NCI-H82 (cell line): ENCODE measurements around the gene NCL.

Experiments
- DNase-seq: peaks from one replicate; lab custom pipeline; 2025; lab: John Stamatoyannopoulos, UW

The NCL gene, protein sequence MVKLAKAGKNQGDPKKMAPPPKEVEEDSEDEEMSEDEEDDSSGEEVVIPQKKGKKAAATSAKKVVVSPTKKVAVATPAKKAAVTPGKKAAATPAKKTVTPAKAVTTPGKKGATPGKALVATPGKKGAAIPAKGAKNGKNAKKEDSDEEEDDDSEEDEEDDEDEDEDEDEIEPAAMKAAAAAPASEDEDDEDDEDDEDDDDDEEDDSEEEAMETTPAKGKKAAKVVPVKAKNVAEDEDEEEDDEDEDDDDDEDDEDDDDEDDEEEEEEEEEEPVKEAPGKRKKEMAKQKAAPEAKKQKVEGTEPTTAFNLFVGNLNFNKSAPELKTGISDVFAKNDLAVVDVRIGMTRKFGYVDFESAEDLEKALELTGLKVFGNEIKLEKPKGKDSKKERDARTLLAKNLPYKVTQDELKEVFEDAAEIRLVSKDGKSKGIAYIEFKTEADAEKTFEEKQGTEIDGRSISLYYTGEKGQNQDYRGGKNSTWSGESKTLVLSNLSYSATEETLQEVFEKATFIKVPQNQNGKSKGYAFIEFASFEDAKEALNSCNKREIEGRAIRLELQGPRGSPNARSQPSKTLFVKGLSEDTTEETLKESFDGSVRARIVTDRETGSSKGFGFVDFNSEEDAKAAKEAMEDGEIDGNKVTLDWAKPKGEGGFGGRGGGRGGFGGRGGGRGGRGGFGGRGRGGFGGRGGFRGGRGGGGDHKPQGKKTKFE

DNA sequence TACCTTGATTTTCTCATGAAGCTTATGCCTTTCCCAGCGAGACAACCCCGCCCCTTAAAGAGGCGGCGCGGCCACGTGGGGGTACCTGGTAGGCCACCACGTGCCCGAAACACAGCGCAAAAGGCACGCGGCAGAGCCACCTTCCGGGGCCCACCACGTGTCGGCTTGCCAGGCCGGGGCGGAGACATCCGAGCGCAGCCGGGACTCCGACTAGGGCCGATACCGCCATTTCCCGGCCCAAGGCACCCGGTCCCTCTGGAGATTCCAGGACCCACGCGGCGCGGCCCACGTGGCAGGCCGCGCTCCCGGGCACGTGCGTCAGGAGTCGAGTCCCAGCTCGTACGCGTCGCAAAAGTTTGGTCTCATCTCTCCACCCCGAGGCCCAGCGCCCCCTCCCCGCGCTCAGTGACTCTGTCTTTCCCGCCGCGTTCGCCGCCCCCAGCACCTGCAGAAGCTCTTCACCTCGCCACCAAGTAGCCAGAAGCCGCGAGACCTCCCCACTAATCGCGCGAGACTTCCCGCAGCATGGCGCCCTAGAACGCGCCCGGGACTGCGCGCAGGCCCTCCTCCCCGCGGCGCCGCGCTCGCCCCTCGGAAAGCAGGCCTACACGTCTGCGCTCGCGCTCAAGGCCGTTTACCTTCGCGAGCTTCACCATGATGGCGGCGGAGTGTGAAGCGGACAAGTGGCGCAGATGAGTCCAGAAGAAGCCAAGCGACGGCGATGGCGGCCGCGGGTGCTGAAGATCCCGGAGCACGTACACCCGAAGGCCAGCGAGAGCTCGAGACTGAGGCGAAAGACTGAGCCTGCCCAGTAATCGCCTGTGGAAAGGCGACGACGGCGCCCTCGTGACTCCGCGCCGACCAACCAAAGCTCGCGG lies at the start of gene NCL:
Gene NCL, minus strand, starts transcription at position 787 of the 878 bp plus-strand sequence. Its CDS starts 131 bp downstream, at position 656.
- DNase-seq = peak; percentile 83

DNA sequence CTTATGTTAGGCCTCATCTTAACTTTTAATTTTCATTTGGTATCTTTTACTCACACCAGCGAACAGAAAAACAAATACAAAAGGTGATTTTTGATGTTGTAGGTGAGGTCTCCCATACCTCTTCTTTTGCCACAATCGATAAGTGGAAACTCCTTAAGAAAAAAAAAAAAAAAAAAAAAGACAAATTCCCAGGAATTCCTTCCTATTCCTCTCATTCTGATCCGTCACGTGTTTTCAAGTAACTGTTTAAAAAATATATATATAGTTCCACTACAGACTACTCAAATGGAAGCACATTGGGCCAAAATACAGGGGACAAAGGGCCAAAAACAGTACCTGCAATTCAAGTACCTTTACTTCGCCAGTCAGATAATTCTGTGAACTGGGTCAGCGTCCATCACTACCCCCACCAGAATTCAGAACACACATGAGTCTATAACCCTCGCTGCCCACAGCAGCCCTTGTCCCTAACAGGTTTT lies 49.5 kb upstream of the NCL start:
- no peak for DNase-seq

DNA sequence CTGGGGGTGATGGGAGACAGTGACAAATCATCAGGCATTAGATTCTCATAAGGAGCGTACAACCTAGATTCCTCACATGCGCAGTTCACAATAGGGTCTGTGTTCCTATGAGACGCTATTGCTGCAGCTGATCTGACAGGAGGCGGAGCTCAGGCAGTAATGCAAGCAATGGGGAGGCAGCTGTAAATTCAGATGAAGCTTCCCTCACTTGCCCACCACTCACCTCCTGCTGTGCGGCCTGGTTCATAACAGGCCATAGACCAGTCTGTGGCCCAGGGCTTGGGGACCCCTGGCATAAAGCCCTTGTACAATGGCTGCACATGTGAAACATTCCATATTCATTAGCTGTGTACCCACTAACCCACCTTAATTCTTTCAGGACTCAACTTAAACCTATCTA lies 47.9 kb upstream of the NCL start:
- DNase-seq = peak; percentile 90

DNA sequence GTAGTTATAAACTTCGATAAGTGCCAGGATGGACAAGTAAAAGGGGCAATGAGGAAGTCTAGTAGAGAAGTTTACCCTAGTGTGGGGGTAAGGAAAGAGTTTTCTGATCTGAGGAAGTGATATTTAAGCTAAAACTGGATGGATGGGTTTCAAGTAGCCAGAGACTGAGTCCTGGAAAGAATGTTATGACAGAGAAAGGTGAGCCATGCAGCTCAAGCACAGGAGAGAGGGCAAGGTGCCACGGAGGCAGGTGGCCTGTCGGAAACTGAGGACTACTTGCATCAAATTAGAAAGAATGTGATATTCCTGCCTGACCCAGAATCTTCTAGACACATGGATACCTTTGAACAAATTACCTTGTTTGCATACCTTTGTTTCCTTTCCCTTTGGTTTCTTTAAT lies 39.5 kb upstream of the NCL start:
- DNase-seq = no peak

DNA sequence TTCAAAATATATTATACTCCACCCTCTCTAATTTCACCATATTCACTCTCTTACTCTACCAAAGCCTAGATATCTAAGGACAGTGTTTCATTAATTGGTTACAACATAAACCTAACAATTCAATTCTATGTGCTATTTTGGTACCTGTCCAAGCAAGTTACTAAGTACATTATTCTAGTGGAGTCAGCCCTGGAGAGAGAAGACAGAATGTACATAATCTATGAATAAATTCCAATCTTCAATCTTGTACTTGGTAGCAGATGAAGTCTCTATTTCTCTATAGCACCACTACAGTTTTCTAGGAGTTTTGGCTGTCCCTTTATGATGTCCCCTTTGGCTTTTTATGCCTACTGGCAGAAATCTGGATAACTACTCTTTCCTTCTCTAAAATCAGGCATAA lies 38.3 kb upstream of the NCL start:
- no peak for DNase-seq

DNA sequence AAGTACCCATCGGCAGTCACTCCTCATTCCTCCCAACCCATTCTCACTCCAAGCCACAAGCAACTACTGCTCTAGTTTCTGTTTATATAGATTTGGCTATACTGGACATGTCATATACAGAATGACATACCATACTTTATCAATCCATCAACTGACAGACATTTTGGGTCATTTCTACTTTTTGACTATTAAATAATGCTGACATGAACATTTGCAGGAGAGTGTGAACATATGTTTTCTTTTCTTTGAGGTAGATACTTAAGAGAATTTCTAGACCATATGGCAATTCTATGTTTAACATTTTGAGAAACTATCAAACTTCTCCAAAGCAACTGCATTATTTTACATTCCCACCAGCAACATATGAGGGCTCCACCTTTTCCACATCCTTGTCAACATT lies 33.4 kb upstream of the NCL start:
- DNase-seq = no peak

DNA sequence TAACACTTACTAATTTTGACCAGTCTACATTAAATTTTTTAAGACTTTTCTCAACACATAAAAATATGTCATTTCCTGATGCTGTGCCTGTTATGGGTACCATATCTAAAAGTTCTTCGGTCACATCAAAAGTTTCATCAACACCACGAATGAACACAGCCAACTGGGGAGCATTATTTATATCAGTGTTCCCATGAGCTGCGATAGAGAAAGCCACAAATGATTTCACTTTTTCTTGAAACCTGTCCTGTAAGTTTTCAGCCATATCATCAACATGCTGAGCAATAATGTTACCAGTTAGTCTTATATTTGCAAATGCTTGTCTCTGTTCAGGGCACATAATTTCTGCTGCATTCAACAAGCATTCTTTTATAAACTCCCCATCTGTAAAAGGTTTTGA lies 30.4 kb upstream of the NCL start:
- DNase-seq = no peak

DNA sequence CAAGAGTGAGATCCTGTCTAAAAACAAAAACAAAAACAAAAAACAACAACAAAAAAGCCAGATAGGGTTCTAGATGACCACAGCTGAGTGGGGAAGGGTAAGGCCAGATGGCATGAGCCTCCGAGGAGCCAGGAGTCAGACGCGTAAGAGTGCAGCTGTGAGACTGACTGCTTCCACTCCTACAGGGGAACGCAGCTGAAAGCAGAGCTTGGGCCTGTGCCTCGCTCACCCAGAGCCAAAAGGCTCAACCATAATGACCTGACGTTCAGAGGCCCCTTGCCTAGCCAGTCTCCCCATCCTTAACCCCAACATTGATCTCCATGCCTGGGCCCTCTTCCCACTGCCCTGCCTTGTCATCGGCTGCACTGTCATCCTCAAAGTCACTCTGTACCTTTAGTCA lies 26.5 kb upstream of the NCL start:
- no peak for DNase-seq

DNA sequence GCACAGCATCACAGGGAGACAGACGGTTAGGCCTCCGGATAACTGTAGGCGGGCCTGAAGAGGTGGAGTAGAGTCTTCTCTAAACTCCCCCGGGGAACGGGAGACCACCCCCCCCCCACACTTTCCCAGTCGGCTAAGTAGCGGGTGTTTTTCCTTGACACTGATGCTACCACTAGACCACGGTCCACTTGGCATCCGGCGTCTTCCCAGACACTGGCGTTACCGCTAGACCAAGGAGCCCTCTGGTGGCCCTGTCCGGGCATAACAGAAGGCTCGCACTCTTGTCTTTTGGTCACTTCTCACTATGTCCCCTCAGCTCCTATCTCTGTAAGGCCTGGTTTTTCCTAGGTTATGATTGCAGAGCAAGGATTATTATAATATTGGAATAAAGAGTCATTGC lies 25.7 kb upstream of the NCL start:
- DNase-seq = no peak

DNA sequence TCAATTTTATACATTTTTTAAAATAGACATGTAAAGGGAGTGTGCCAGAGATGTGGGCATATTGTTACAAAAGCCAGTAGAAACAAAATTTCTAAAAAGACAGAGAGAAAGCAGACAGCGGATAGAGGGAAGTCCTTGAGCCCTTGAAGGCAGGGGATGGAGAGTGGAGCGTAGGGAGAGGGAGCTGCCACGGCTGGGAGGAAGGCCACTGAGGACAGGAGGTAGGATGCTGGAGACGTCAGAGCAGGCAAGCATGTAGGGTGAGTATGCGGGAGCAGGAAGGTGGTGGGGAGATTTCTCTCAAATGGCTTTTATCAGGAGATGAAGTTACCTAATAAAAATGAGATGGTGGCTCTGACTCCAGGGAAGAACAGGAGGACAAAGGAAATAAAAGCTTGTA lies 24.0 kb upstream of the NCL start:
- no peak for DNase-seq

DNA sequence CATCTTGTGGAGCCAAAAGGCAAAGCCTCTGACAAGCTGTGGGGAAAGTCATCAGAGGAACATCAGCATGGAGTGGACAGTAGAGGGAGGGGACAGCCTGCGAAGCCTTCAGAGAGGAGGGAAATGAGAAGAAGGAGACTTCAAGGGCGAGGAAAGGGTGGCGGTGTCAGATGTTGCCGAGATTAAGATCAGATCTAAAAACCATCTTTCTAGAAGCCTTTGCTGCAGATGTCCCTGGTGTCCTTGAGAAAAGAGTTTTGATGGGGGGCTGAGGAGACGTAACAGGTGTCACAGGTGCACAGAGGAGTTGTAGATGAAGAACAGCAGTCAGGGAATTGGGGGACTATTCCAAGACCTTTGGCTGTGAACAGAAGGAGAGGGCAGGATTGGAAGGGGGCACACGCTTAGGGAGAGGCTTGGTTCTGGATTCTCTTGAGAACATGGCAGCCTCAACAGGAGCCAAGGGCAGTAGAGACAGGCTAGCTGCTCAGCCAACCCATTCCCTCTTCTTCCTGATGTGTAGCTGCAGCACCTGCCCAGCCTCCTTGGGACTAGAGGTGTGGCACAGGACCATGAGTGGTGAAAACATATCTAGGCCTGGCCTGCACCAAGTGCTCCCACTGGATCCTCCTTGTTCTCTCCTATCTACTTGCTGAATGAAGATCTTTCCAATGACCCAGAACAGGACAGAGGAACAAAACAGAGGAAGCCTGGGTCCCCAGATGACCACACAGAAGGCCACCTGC lies 22.7 kb upstream of the NCL start:
- DNase-seq = no peak

DNA sequence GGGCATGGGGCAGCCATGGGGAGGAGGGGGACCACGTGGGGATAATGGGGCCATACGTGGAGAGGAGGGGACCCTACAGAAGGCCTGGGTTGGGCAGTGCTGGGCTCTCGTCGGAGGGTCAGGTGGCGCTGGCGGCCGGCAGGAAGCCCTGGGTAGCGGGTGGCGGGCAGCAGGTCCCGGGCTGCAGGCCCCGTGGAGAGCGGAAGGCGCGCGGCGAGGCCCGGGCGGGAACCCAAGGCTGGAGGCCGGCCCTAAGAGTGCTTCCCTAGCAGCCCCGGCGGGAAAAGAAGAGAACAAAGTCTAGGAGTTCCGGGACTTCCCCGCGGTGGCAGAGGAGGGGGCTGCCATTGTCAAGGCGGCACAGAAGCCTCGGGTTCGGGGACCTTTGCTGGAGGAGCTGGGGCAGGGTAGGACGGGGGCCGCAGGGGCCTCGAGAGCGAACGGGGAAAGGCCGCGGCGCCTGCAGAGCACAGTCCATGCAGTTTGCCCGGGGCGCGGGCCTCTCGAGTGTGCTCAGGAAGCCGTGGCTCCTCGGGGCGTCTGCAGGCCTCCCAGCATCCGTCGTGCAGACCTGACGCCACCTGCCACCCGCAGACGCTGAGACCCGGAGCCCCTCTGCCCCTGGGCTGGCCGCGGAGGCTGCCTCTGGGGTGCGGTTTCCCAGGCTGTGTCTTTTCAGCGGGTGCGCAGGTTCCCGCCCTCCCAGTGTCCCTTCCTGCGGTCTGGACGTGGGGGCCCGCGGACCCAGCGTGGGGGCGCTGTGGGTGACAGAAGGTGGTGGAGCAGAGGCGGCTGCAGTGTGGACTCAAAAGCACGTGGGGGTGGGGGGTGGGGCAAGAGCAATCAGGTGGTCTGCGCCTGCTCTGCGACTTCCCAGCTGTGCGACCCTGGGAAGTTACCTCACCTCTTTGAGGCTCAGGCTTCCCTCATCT lies 19.4 kb upstream of the NCL start:
- DNase-seq = no peak

DNA sequence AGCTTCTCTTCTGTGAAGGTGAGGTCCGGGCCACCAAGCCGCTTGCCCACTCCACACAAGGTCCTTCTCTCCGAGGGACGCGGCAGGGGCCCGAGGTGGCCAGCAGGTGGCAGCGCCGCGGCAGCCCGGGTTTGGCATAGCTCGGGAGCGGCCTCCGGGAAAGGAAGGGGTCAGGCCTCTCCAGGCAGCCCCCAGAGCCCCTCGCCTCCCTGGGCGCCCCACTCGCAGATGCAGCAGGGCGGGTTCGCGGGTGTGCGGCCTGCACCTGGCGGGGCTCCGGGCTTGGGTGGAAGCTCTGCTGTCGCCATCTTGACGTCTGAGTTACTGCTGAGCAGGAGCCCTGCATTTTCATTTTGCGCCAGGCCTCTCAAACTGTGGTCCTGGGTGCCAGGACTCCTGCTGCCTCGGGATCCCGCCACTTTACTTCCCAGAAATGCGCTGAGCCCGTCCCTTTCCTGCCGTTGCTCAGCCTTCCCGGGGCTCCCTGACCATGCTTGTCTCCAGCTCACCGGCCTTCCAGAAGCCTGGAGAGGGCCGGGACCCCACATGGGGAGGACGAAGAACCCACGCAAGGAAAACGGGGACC lies 18.6 kb upstream of the NCL start:
- peak; percentile 78 for DNase-seq

DNA sequence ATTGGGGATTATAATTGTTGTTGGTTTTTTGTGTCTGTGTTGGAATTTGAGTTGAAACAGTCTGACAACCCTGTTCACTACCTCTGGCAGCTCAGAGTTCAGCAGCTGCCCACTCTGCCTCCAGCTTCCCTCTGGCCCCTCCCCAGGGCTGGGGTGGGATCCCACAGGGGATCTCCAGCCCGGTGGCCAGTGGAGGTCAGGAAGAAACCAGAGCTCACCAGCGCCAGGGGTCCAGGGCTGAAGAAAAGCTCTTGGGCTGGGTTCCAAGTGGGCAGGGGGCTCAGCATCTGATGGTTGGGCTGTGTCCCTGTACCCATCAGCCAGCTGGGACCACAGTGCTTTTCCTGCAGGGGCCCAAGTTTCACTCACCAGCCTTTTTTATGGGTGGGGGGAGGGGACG lies 16.5 kb upstream of the NCL start:
- no peak for DNase-seq

DNA sequence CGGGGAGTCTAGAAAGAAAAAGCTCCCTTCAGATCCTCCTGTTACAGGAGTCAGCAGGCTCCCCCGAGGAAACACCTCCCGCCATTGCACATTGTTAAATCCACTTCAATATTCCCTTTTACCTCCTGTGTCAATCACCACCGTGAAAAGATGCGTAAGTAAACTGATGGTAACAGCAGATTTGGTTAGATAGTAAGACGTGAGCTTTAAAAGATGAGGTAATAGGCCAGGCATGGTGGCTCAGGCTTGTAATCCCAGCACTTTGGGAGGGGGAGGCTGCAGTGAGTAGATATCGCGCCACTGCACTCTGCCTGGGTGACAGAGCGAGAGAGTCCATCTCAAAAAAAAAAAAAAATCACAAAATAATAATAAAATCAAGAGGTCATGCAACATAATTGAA lies 15.2 kb upstream of the NCL start:
- peak; percentile 26 for DNase-seq

DNA sequence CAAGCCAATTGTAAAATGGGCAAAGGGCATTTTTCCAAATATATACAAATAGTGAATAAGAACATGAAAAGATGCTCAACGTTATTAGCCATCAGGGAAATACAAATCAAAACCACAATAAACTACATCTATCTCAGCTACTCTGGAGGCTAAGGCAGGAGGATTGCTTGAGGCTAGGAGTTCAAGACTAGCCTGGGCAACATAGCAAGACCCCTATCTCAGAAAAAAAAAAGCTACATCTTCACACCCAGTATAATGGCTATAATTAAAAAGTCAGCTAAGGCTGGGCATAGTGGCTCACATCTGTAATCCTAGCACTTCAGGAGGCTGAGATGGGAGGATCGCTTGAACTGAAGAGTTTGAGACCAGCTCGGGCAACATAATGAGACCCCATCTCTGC lies 12.6 kb upstream of the NCL start:
- DNase-seq = no peak

DNA sequence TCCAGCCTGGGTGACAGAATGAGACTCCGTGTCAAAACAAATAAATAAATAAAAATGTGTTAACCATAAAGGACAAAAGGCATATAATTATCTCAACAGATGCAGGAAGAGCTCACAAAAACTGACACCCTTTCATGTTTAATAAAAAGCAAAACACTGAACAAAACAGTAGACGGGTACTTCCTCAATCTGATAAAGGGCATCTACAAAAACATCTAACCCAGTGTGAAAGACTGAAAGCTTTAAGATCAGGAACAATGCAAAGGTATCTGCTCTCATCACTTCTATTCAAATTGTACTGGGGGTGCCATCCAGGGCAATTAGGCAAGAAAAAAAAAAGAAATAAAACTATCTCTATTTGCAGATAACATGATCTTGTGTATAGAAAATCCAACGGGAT lies 11.7 kb upstream of the NCL start:
- DNase-seq = no peak

DNA sequence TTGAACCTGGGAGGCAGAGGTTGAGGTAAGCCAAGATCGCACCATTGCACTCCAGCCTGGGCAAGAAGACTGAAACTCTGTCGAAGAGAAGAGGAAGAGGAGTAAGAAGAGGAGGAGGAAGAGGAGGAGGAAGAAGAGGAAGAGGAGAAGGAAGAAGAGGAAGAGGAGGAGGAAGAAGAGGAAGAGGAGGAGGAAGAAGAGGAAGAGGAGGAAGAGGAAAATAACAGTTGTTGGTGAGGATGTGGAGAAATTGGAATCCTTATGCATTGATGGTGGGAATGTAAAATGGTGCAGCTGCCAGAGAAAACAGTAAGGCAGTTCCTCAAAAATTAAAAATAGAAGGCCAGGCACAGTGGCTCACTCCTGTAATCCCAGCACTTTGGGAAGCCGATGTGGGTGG lies 8.5 kb upstream of the NCL start:
- DNase-seq = no peak

DNA sequence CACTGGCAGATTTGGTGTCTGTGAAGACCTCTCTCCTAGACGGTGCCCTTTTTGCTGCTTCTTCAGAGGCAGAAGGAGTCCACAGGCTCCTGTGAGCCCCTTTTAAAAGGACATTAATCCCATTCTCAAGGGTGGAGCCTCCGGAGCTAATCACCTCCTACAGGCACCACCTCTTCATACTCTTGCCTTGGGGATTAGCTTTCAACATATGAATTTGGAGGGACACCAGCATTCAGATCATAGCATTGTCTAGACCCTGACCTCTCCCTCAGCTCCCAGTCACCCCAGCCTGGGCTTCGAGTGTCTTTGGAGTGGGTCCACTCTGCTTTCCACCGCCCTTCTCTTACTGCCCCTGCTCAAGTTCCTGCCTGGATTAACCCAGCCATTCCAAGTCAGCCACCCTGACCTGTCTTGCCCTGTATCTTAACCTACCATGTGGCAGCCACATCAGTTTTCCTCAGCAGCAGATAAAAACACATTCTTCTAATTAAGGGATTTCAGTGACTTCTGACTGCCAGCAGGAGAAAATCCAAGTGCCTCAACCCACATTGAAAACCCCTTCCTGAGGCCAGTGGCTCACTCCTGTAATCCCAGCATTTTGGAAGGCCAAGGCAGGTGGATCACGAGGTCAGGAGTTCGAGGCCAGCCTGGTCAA lies 6.1 kb upstream of the NCL start:
- peak; percentile 95 for DNase-seq

DNA sequence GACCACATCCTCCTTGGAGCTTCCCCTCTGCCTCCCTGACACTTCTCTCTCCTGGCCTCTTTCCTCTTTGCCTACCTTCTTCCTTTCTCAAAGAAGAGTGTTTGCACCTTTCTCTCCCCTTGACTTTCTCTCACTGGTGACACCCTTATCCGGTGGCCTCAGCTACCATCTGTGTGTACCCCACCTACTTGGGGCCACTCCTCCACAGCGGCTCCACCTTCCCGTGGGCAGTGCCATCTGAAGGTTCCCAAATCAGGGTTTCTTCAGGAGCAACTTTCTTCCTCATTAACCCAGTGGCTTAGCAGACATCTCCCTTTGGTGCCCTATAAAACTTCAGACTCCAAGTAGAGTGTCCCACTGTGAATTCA lies 5.3 kb upstream of the NCL start:
- DNase-seq = no peak
